Measurements from ENCODE around the gene HSPA1B. TPM values are rescaled to one million over a fixed set of nuclear protein-coding genes. Genes with fewer than 3 reads are reported as not detected.

Gene HSPA1B
- total and polyA plus RNA-seq, 2 of the 4 experiments (the other 2 are of a cell fraction), result 61.1 to 93.6 TPM

GRCh38 chr6:31878222-31878621, 50.7 kb downstream of the HSPA1B start:
- WGBS, 2 experiments (ENCODE audit: extremely low coverage in 2 of 2, insufficient read length in 1 of 2), result 71% methylated on average over 2 of the region's 3 CpGs; no CpG with 5 or more reads in 1 of the 2 experiments
- no peak for ATAC-seq (ENCODE audit: low read depth)
- Histone ChIP-seq H2BK15ac (ENCODE audit: low read depth, low read length) (no peak overlapping the region), H3K27ac (ENCODE audit: insufficient read depth, low read length) (no peak overlapping the region), H2AFZ (replicated peaks; ENCODE audit: low read length, poor library complexity) (no peak overlapping the region), H3K9ac (ENCODE audit: low read depth, low read length) (no peak overlapping the region), H3K18ac (ENCODE audit: low read depth, low read length) (no peak overlapping the region), H3K4me3 (ENCODE audit: insufficient read depth, low read depth, low read length) (no peak overlapping the region), H3K14ac (replicated peaks; ENCODE audit: low read depth, low read length) (no peak overlapping the region), H2BK20ac (ENCODE audit: low read depth, low read length) (no peak overlapping the region), H2BK120ac (ENCODE audit: low read depth, low read length) (no peak overlapping the region), H2AK5ac (ENCODE audit: low read depth, low read length) (no peak overlapping the region), H4K20me1 (ENCODE audit: insufficient read depth, low read length) (0 out of 2 replicates have a peak, but pooled peaks cover 2% of the 10 kb centered on the region), H3K4ac (ENCODE audit: low read depth, low read length) (no peak overlapping the region), H4K5ac (ENCODE audit: low read depth, low read length) (no peak overlapping the region), H4K8ac (ENCODE audit: low read depth in 2 of 2, low read length in 2 of 2) (no peak overlapping the region), H2AK9ac (replicated peaks; ENCODE audit: low read depth, low read length, poor library complexity) (no peak overlapping the region), H3K4me2 (ENCODE audit: low read depth, low read length) (no peak overlapping the region), H3K27me3 (ENCODE audit: control insufficient read depth, insufficient read depth, low read length) (no peaks in the 10 kb centered on the region), H2BK5ac (ENCODE audit: low read depth, low read length, poor library complexity, severe bottlenecking) (no peak overlapping the region), H3K4me1 (ENCODE audit: control insufficient read depth, insufficient read depth, low read length) (peaks cover 10% of the 10 kb centered on the region), H3K79me1 (ENCODE audit: low read depth in 1 of 2, low read length in 2 of 2) (no peaks in the 10 kb centered on the region), H4K91ac (ENCODE audit: insufficient read depth, low read depth, low read length) (no peak overlapping the region), H3K36me3 (ENCODE audit: control insufficient read depth, insufficient read depth, low read length) (peaks cover 34% of the 10 kb centered on the region), H3K23ac (ENCODE audit: low read depth, low read length) (no peak overlapping the region), H3K9me1 (ENCODE audit: insufficient read depth, low read length) (0 out of 2 replicates have a peak, but pooled peaks cover under 1% of the 10 kb centered on the region), H3K9me3 (ENCODE audit: control insufficient read depth, insufficient read depth, low read length) (no peaks in the 10 kb centered on the region), H3K56ac (ENCODE audit: extremely low read depth, insufficient read depth, low read length) (no peak overlapping the region)
- no TSS peak for BruUV-seq (replicated peaks)
- dilution Hi-C loops (cut with HindIII; ENCODE audit: low sequenced_read_pairs, unreplicated experiment) (no loop called here), in situ Hi-C loops (cut with MboI; ENCODE audit: low sequenced_read_pairs) (no loop called here), intact Hi-C loops (cut with micrococcal nuclease) (no loop called here)
- ChIA-PET CTCF (no interaction called here), POLR2A (ENCODE audit: unreplicated experiment) (no interaction called here)
- no peak for TF ChIP-seq BHLHE40 (IDR thresholded peaks at IDR 0.05; ENCODE audit: low read depth, low read length)
- DNase-seq, result no peak

Measured in IMR-90 (cell line).